Immature natural killer cell (primary cell): ENCODE results near the gene NFYB. TPM values are rescaled to one million over a fixed set of nuclear protein-coding genes. Genes with fewer than 3 reads are reported as not detected.

ENCODE experiments used
- DNase-seq, 3 donors: peaks; one replicate each; pipeline ENCODE4 v3.0.0; 2022; ENCODE audit warnings: mixed read lengths in 1 of 3
- H3K27ac Mint-ChIP-seq, 6 donors: one replicate each; pipeline ENCODE4 v1.8.0; 2020; ENCODE audit warnings: mixed read lengths in 6 of 6, mild to moderate bottlenecking in 5 of 6, inconsistent platforms in 4 of 6, moderate library complexity in 3 of 6
- H3K27me3 Mint-ChIP-seq, 3 donors: one replicate each; pipeline ENCODE4 v1.8.0; 2020 to 2021; ENCODE audit warnings: low read depth in 3 of 3, mild to moderate bottlenecking in 3 of 3, mixed read lengths in 3 of 3, moderate library complexity in 3 of 3, inconsistent platforms in 1 of 3
- H3K36me3 Mint-ChIP-seq, 3 donors: one replicate each; pipeline ENCODE4 v1.8.0; 2020; ENCODE audit warnings: mixed read lengths in 3 of 3, inconsistent platforms in 2 of 3, mild to moderate bottlenecking in 2 of 3
- H3K4me1 Mint-ChIP-seq, 2 donors: one replicate each; pipeline ENCODE4 v1.8.0; 2020; ENCODE audit warnings: inconsistent platforms in 2 of 2, mild to moderate bottlenecking in 2 of 2, mixed read lengths in 2 of 2, moderate library complexity in 1 of 2
- H3K4me3 Mint-ChIP-seq, 5 donors: one replicate each; pipeline ENCODE4 v1.8.0; 2020; ENCODE audit warnings: mild to moderate bottlenecking in 5 of 5, mixed read lengths in 5 of 5, inconsistent platforms in 3 of 5, moderate library complexity in 3 of 5
- H3K9me3 Mint-ChIP-seq, 6 donors: one replicate each; pipeline ENCODE4 v1.8.0; 2020; ENCODE audit warnings: mild to moderate bottlenecking in 6 of 6, mixed read lengths in 6 of 6, inconsistent platforms in 4 of 6, moderate library complexity in 3 of 6
- polyA plus RNA-seq, 3 donors: library from polyadenylated mRNA; unstranded; fragments of 300-500 nt; fragmentation: Illumina TruSeq; gene quantifications; one replicate each; pipeline ENCODE4 v1.2.3, GENCODE V29; 2021

Gene NFYB
- polyA plus RNA-seq, 3 donors from 2014 or later = 26.2 to 58.7 (median 36.9) TPM

GRCh38 chr12:104083769-104084475 lies 54.1 kb downstream of the NFYB start:
- Mint-ChIP-seq H3K27me3 (peaks cover 0 to 1% (median 0%) of the 10 kb centered on the region in 3 donors), H3K4me1 (peaks cover 3 to 10% of the 10 kb centered on the region in 2 donors), H3K4me3 (no peak overlapping the region), H3K9me3 (no peaks in the 10 kb centered on the region), H3K27ac (peak overlapping the region in 3 of 6 donors; percentile 11 to 17 (median 15)), H3K36me3 (peaks cover 8 to 44% (median 16%) of the 10 kb centered on the region in 3 donors)
- DNase-seq = no peak

- H3K9me3 Mint-ChIP-seq = no peaks in the 10 kb centered on the region
- no peaks in the 10 kb centered on the region for H3K27me3 Mint-ChIP-seq
- peaks cover 12 to 40% (median 15%) of the 10 kb centered on the region in 3 donors for H3K36me3 Mint-ChIP-seq
- no peak for DNase-seq
- H3K4me1 Mint-ChIP-seq = peaks cover 10 to 30% of the 10 kb centered on the region in 2 donors
- peak overlapping the region in 1 of 6 donors; percentile 50 for H3K27ac Mint-ChIP-seq
- no peak overlapping the region for H3K4me3 Mint-ChIP-seq
These were observed 57.2 kb downstream of the NFYB start for GRCh38 chr12:104080764-104081163.

- no peak overlapping the region for H3K4me3 Mint-ChIP-seq
- no peaks in the 10 kb centered on the region for H3K27me3 Mint-ChIP-seq
- no peak overlapping the region for H3K27ac Mint-ChIP-seq
- peaks cover 8 to 27% (median 12%) of the 10 kb centered on the region in 3 donors for H3K36me3 Mint-ChIP-seq
- no peak for DNase-seq
- no peaks in the 10 kb centered on the region for H3K9me3 Mint-ChIP-seq
- H3K4me1 Mint-ChIP-seq = peaks cover 11 to 33% of the 10 kb centered on the region in 2 donors
These were observed 59.0 kb downstream of the NFYB start for GRCh38 chr12:104079024-104079423.

- no peak overlapping the region for H3K27ac Mint-ChIP-seq
- H3K36me3 Mint-ChIP-seq = peaks cover 6 to 31% (median 8%) of the 10 kb centered on the region in 3 donors
- no peaks in the 10 kb centered on the region for H3K27me3 Mint-ChIP-seq
- no peak for DNase-seq
- no peak overlapping the region for H3K4me3 Mint-ChIP-seq
- peaks cover 9 to 36% of the 10 kb centered on the region in 2 donors for H3K4me1 Mint-ChIP-seq
- no peaks in the 10 kb centered on the region for H3K9me3 Mint-ChIP-seq
These were observed 64.3 kb downstream of the NFYB start for GRCh38 chr12:104073699-104074098.

- Mint-ChIP-seq H3K9me3 (no peaks in the 10 kb centered on the region), H3K4me3 (no peak overlapping the region), H3K36me3 (peaks cover 6 to 35% (median 8%) of the 10 kb centered on the region in 3 donors), H3K27ac (peak overlapping the region in 1 of 6 donors; percentile 22), H3K4me1 (peaks cover 6 to 33% of the 10 kb centered on the region in 2 donors), H3K27me3 (no peaks in the 10 kb centered on the region)
- DNase-seq = no peak
These were observed 65.9 kb downstream of the NFYB start for GRCh38 chr12:104072099-104072498.

Other genes starting within 250 kb of the NFYB start
- 100 to 1,000 TPM; 192 to 349 (median 263) TPM for gene HSP90B1, start 207.8 kb downstream of the NFYB start, polyA plus RNA-seq
- gene TDG, start 172.3 kb downstream of the NFYB start, polyA plus RNA-seq = 10 to 100 TPM; 26.6 to 30.1 (median 26.8) TPM
- under 1 TPM in 1 of 3 donors, not detected in 2; 0.28 TPM for gene GLT8D2, start 88.0 kb downstream of the NFYB start, polyA plus RNA-seq
- gene HCFC2, start 73.7 kb downstream of the NFYB start, polyA plus RNA-seq = 10 to 100 TPM in 1 of 3 donors, 1 to 10 TPM in 2; 4.4 to 12.1 (median 7.4) TPM
- gene TXNRD1, start 77.6 kb upstream of the NFYB start, polyA plus RNA-seq = 10 to 100 TPM; 30.4 to 53.7 (median 51.0) TPM
- gene EID3, start 165.5 kb upstream of the NFYB start, polyA plus RNA-seq = 10 to 100 TPM in 1 of 3 donors, 1 to 10 TPM in 2; 5.4 to 15.7 (median 9.5) TPM